HG03175 (cell line): Measurements from ENCODE around the gene TNIK.
"Not testable (repeated sequence)": the region's sequence is repeated elsewhere in the genome, so short reads cannot be mapped to it uniquely, and the experiment has no call there.

Experiments used
- ATAC-seq: cut with Tn5 transposase; IDR thresholded peaks from one replicate; pipeline ENCODE4 v1.9.1; 2021; ENCODE audit warnings: mild to moderate bottlenecking, moderate library complexity; ENCODE audit not compliant: unreplicated experiment

TNIK gene

GRCh38 chr3:171320750-171321558, 139.3 kb downstream of the TNIK start:
- no peak for ATAC-seq

DNA sequence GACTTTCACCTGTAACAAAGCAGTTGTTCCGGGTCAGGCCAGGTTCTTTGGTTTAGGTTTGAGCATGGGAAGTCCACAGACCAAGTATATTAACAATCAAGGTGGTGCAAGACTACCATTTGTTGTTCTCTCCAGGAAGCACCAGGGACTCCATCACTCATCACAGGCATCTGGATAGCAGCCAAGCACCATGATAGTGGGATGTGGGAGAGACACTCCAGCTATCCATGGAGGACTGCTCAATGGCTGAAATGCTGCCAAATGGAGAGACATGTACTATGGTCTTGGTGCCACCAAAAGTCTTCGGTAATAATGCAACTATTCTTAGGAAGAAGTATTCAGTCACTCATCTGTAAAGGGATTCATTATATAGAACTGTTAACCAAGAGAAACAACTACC, 143.0 kb downstream of the TNIK start:
- no peak for ATAC-seq

GRCh38 chr3:171315919-171316318, 144.3 kb downstream of the TNIK start:
- ATAC-seq = no peak

- ATAC-seq = no peak
Observed at GRCh38 chr3:171315101-171315500, 145.1 kb downstream of the TNIK start.

DNA sequence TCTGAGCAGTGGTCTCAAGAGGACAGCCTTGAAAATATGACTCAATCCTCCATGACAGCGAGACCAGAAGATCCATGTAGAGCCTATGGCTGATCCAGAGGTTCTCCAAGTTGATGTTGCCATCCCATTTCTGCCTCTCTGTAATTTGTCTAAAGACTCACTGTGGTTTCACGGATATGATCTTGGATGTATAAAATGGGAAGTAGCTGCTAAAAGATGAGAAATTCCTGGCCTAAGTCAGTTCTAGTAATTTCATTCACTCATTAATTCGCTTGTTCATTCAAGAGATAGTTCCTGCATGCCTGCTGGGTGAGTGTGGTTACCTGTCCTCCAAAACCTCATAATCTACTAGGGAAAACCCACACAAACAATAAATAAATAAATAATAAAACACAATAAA, 145.9 kb downstream of the TNIK start:
- ATAC-seq = no peak

DNA sequence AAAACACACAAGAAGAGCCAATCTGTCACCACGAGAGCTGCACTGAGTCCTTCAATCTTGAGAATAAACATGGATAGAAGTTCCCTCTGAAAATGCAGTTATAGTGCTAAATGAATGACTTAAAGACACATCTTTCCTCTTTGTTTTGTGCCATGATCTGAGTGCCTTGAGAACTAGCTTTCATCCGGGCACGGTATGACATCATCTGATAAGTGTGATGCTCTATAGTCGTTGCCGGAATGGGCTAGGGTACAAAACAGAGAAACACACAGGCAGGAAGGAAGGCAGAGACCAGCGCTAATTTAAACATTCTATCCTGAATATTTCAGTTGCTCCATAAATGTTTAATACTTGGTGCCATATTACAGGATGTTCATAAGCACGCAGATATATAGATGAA, 146.5 kb downstream of the TNIK start:
- no peak for ATAC-seq

GRCh38 chr3:171312741-171313140, 147.5 kb downstream of the TNIK start:
- ATAC-seq = no peak

- ATAC-seq = no peak
Observed at GRCh38 chr3:171311784-171312183, 148.4 kb downstream of the TNIK start.

DNA sequence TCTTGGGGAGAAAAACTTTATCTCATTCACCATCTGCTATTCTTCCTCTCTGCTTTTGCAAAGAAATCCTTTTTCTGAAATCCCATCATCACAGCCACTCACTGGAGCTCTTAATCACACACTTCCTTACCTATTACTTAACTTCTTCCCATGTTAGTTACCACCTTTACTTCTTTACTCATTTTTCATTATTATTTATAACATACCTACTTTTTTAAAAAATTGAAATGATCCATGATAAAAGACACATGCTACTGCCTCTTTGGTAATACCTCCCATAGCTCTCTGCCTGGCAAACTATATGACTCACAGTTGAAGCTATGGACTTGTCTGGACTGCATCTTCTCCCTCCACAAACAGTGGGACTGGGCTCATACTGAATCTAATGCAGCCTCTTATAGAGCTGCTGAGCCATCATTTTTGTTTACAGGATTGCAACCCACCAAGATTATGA, 150.3 kb downstream of the TNIK start:
- ATAC-seq = no peak

DNA sequence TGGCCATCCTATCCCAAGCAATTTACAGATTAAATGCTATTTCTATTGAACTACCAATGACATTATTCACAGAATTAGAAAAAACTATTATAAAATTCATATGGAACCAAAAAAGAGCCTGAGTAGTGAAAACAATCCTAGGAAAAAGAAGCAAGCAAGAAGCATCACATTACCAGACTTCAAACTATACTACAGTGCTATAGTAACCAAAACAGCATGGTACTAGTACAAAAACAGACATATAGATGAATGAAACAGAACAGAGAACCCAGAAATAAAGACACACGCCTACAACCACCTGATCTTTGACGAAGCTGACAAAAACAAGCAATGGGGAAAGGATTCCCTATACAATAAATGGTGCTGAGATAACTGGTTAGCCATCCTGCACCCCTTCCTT, 152.2 kb downstream of the TNIK start:
- ATAC-seq = no peak

DNA sequence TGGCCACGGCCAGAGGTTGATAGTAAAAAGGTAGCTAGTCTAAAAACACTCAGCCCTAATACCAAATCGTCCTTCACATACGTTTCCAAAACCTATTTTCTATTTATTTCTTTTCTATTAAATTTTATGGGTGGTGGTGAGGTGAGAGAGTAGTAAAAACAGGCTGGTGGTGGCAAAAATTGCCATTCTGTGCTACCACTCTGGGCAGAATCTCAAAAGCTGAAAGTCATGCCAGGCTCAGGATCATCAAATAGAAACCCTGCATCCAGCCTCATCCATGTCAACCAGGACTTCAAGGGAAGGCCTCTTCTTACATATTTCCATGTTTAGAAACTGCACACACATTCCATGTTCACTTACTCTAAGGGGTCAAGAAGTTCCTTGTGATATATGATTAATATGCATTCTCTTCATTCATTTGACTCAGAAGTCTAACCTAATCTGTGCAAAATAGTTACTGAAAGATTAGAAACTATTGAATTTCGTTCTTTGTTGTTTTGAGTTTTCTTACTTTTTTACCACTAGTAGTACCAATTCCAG, 153.1 kb downstream of the TNIK start:
- ATAC-seq = no peak

DNA sequence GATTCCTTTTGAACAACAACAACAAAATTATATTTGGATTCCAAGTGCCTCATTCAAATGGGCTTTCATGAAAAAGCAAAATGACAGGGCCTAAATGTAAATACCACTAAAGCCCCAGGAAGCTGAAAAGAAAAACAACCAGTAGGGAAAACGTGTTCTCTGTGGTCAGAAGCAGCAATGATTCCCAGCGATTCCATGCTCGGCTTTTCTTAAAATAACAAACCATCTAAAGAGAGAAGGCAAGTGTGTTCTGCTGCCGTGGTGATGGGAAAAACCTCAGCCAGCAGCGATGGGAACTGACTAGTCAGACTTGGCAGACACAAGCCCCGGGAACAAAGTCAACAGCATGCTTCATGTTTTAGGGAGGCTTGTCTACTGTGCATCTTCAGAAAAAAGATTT, 153.6 kb downstream of the TNIK start:
- ATAC-seq = no peak

DNA sequence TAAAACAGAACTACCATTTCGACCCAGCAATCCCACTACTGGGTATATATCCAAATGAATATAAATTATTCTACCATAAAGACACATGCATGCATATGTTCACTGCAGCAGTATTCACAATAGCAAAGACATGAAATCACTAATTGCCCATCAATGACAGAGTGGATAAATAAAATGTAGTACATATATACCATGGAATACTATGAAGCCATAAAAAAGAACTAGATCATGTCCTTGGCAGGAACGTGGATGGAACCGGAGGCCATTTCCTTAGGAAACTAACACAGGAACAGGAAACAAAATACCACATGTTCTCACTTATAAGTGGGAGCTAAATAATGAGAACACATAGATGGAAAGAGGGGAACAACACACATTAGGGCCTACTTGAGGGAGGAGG, 154.4 kb downstream of the TNIK start:
- not testable (repeated sequence) for ATAC-seq

DNA sequence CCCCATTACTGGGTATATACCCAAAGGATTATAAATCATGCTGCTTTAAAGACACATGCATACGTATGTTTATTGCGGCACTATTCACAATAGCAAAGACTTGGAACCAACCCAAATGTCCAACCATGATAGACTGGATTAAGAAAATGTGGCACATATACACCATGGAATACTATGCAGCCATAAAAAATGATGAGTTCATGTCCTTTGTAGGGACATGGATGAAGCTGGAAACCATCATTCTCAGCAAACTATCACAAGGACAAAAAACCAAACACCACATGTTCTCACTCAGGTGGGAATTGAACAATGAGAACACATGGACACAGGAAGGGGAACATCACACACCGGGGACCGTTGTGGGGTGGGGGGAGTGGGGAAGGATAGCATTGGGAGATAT, 155.7 kb downstream of the TNIK start:
- not testable (repeated sequence) for ATAC-seq

- not testable (repeated sequence) for ATAC-seq
Observed at GRCh38 chr3:171304017-171304416, 156.2 kb downstream of the TNIK start.

DNA sequence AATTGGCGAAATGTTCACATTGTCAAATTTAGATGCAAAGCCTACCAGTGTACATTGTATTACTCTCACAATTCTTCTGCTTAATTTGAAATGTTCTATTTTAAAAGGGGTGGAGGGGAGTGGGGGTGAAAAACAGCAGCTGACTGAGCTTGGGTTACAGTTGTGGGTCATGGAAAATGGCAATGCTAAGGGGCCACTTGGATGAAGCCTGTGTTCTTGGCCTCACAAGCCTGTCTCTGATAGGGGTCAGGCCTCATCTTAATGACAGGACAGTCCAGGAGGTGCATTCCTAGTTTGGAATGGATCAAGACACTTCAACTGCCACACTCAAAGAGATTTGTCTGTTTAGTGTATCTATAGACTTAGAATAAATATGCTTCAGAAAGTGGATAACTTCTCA, 158.2 kb downstream of the TNIK start:
- no peak for ATAC-seq

- no peak for ATAC-seq
Observed at GRCh38 chr3:171301002-171301401, 159.2 kb downstream of the TNIK start.

DNA sequence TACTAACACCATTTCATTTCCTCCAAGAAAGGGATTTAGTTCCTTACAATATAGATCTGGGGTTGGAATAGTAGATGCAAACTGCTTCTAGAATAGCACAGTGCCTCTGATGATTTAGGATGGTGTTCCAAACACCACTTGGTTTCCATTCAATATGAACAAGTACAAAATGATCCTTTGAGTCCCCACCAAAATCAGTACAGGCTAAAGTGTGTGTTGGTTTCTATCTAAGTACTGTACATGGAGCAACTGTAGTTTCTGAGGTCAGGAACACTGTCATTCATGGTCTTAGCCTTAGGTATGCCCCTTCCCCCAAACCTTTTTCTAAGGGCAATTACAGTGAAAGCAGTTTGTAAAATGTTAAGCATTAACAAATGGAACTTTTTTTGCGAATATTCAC, 162.3 kb downstream of the TNIK start:
- ATAC-seq = no peak

DNA sequence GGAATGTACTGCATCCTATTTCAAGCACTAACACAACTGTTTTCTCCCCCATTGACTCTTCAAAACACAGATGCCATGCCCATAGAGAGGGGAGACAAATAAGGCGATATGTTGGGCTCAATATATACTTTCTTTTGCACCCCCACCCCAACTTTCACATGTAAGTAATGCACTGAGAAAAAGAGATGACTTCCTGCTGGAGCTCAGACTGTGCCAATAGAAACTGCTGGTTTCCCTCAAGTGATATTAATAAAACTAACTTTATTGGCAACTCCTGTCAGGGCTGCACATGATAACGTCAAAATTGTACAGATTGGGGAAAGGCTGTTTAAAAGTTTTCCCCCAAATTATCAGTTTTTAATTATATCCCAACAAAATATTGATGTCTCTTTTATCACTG, 163.0 kb downstream of the TNIK start:
- no peak for ATAC-seq

GRCh38 chr3:171295484-171296373, 164.5 kb downstream of the TNIK start:
- no peak for ATAC-seq

DNA sequence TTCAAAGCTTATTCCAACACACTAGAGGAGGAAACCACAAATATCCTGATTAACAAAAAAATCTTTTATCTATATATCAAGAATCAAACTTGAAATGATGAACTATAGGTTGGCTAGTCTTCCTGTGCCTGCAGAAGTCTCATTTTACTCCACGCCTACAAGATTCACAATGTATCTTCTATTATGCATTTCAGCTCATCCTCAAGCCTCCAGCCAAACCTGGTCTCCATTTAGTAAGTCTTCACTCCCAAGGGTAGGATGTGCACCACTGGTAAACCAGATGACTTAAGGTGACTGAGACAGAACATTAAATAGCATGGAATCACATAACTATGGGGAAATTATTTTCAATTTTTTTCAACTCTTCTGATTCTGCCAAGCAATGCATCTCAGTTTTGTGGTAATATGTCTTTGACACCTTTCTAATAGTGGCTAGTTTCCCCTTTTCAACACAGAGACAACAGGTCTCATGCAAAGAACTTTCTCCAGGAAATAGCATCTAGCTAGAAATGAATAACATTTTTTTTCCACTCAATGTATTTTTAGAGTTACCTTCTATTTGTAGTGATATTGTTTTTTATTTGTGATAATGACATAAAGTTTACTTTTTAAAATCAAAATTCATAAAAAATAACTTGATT, 166.9 kb downstream of the TNIK start:
- ATAC-seq = peak; percentile 85
